ENCODE results near the gene PRMT9. TPM values are rescaled to one million over a fixed set of nuclear protein-coding genes. Genes with fewer than 3 reads are reported as not detected.
A peak's percentile ranks its signal among the peaks of the same experiment; 100 is the strongest.

PRMT9 gene
- total and polyA plus RNA-seq, 2 of the 13 experiments (the other 11 are each of a cell fraction or from before 2014, with no cell fraction given): 4.0 to 9.7 TPM

GRCh38 chr4:147617173-147617840, 66.7 kb downstream of the PRMT9 start, which contains the start of gene TMEM184C (continued):
- TF ChIP-seq HDAC2 (CRISPR knock-in tag; IDR thresholded peaks at IDR 0.05) (peak; percentile 62), ZNF724P (CRISPR knock-in tag; IDR thresholded peaks at IDR 0.05; ENCODE audit: borderline replicate concordance) (no peak), ZNF431 (CRISPR knock-in tag; IDR thresholded peaks at IDR 0.05; ENCODE audit: borderline replicate concordance, low read depth) (0 out of 2 replicates have a peak, but pooled peaks have one; percentile 37), KMT2B (CRISPR knock-in tag; IDR thresholded peaks at IDR 0.05) (peak; percentile 83; the same call in 1 of the 2 replicates), AGO1 (IDR thresholded peaks at IDR 0.05; ENCODE audit: low read depth, low read length, poor library complexity, severe bottlenecking) (no peak), YEATS2 (CRISPR knock-in tag; IDR thresholded peaks at IDR 0.05; ENCODE audit: borderline replicate concordance) (peak; percentile 94; the same call in 1 of the 2 replicates), REST (IDR thresholded peaks at IDR 0.05; ENCODE audit: borderline replicate concordance in 1 of 2, low read depth in 1 of 2, low read length in 2 of 2) (0 out of 4 replicates have a peak, but pooled peaks of 1 of the 2 experiments have one; percentile 41), AHR (CRISPR knock-in tag; IDR thresholded peaks at IDR 0.05) (0 out of 2 replicates have a peak, but pooled peaks have one; percentile 37), CSRNP1 (CRISPR knock-in tag; IDR thresholded peaks at IDR 0.05) (0 out of 2 replicates have a peak, but pooled peaks have one; percentile 53), ZNF407 (CRISPR knock-in tag; IDR thresholded peaks at IDR 0.05; ENCODE audit: not compliant biosample characterization) (peak; percentile 63), REL (CRISPR knock-in tag; conservative IDR thresholded peaks at IDR 0.05) (no peak)

All from HepG2 (cell line).